HG02870 (cell line): ENCODE measurements around the gene CRACR2A.

Experiments used
- ATAC-seq: cut with Tn5 transposase; IDR thresholded peaks from one replicate; pipeline ENCODE4 v1.9.1; 2021; ENCODE audit warnings: mild to moderate bottlenecking, moderate library complexity; ENCODE audit not compliant: unreplicated experiment

Gene CRACR2A

GRCh38 chr12:3727354-3727753, 25.6 kb downstream of the CRACR2A start:
- ATAC-seq, result no peak

GRCh38 chr12:3726456-3726855, 26.5 kb downstream of the CRACR2A start:
- ATAC-seq, result no peak

- ATAC-seq, result no peak
These were observed 27.4 kb downstream of the CRACR2A start for GRCh38 chr12:3725388-3726115.

- no peak for ATAC-seq
These were observed 28.7 kb downstream of the CRACR2A start for GRCh38 chr12:3723916-3724805.

- no peak for ATAC-seq
These were observed 30.5 kb downstream of the CRACR2A start for GRCh38 chr12:3722368-3722767.

GRCh38 chr12:3720772-3721171, 32.1 kb downstream of the CRACR2A start:
- ATAC-seq, result no peak

- ATAC-seq, result no peak
These were observed 34.8 kb downstream of the CRACR2A start for GRCh38 chr12:3718100-3718499.

GRCh38 chr12:3717283-3717898, 35.5 kb downstream of the CRACR2A start:
- no peak for ATAC-seq

- ATAC-seq, result no peak
These were observed 36.9 kb downstream of the CRACR2A start for GRCh38 chr12:3715999-3716398.

- ATAC-seq, result no peak
These were observed 39.0 kb downstream of the CRACR2A start for GRCh38 chr12:3713947-3714346.

GRCh38 chr12:3713483-3713882, 39.4 kb downstream of the CRACR2A start:
- no peak for ATAC-seq

GRCh38 chr12:3712209-3712992, 40.5 kb downstream of the CRACR2A start:
- ATAC-seq, result no peak

- no peak for ATAC-seq
These were observed 47.6 kb downstream of the CRACR2A start for GRCh38 chr12:3705354-3705675.

GRCh38 chr12:3704512-3705353, 48.2 kb downstream of the CRACR2A start:
- no peak for ATAC-seq

GRCh38 chr12:3700861-3701260, 52.0 kb downstream of the CRACR2A start:
- ATAC-seq, result no peak

GRCh38 chr12:3698218-3698974, 54.5 kb downstream of the CRACR2A start:
- ATAC-seq, result no peak

GRCh38 chr12:3697311-3697870, 55.5 kb downstream of the CRACR2A start:
- no peak for ATAC-seq

- no peak for ATAC-seq
These were observed 58.2 kb downstream of the CRACR2A start for GRCh38 chr12:3694673-3695072.
